RWPE2 (cell line): Measurements from ENCODE around the gene PTPRT.

Experiments used
- ATAC-seq: fragments of 200-7000 bp; cut with Tn5 transposase; 3 replicates; pipeline ENCODE4 v1.9.1; 2021; ENCODE audit warnings: low read depth
- DNase-seq: peaks from one replicate; pipeline ENCODE4 v3.0.0-alpha.2; 2020; ENCODE audit warnings: low spot score
- H3K27ac ChIP-seq: fragments of 450-650 bp; 2 replicates; pipeline ENCODE4 v1.5.1; 2017; ENCODE audit warnings: mild to moderate bottlenecking; ENCODE audit not compliant: poor library complexity, severe bottlenecking
- H3K27me3 ChIP-seq: fragments of 250-450 bp; sonication (Bioruptor Pico); 2 replicates; pipeline ENCODE4 v1.5.1; 2021; ENCODE audit warnings: mild to moderate bottlenecking, moderate library complexity; ENCODE audit not compliant: insufficient read depth, poor library complexity, severe bottlenecking
- H3K36me3 ChIP-seq: fragments of 250-450 bp; sonication (Bioruptor Pico); 2 replicates; pipeline ENCODE4 v1.5.1; 2020; ENCODE audit warnings: low read depth, mild to moderate bottlenecking, moderate library complexity
- H3K4me1 ChIP-seq: fragments of 250-450 bp; sonication (Bioruptor Pico); 2 replicates; pipeline ENCODE4 v1.5.1; 2021; ENCODE audit warnings: mild to moderate bottlenecking, moderate library complexity; ENCODE audit not compliant: insufficient read depth, poor library complexity, severe bottlenecking
- H3K4me3 ChIP-seq: fragments of 250-450 bp; sonication (Bioruptor Pico); 2 replicates; pipeline ENCODE4 v1.5.1; 2021; ENCODE audit warnings: mild to moderate bottlenecking, moderate library complexity; ENCODE audit not compliant: severe bottlenecking
- H3K9me3 ChIP-seq: fragments of 250-450 bp; sonication (Bioruptor Pico); 2 replicates; pipeline ENCODE4 v1.5.1; 2021; ENCODE audit warnings: mild to moderate bottlenecking, moderate library complexity; ENCODE audit not compliant: severe bottlenecking
- CTCF ChIP-seq: fragments of 450-650 bp; IDR thresholded peaks from one replicate; pipeline ENCODE4 v1.5.1; 2017; ENCODE audit warnings: mild to moderate bottlenecking, moderate library complexity; ENCODE audit not compliant: poor library complexity, severe bottlenecking

The PTPRT gene

GRCh38 chr20:43188861-43189553 lies 699 bp downstream of the PTPRT start:
- Histone ChIP-seq H3K27ac (no peak overlapping the region), H3K4me1 (no peaks in the 10 kb centered on the region), H3K9me3 (no peaks in the 10 kb centered on the region), H3K36me3 (no peaks in the 10 kb centered on the region), H3K27me3 (peaks cover 70% of the 10 kb centered on the region), H3K4me3 (no peak overlapping the region)
- ATAC-seq: no peak
- DNase-seq: no peak
- no peak for TF ChIP-seq CTCF

GRCh38 chr20:43188234-43188653 lies 1.5 kb downstream of the PTPRT start:
- no peak for ATAC-seq
- Histone ChIP-seq H3K4me3 (no peak overlapping the region), H3K27me3 (peaks cover 72% of the 10 kb centered on the region), H3K36me3 (no peaks in the 10 kb centered on the region), H3K4me1 (no peaks in the 10 kb centered on the region), H3K9me3 (no peaks in the 10 kb centered on the region), H3K27ac (no peak overlapping the region)
- no peak for DNase-seq
- TF ChIP-seq CTCF: no peak

GRCh38 chr20:43187476-43188233 lies 2.1 kb downstream of the PTPRT start:
- Histone ChIP-seq H3K4me1 (no peaks in the 10 kb centered on the region), H3K27me3 (peaks cover 74% of the 10 kb centered on the region), H3K36me3 (no peaks in the 10 kb centered on the region), H3K27ac (no peak overlapping the region), H3K4me3 (no peak overlapping the region), H3K9me3 (no peaks in the 10 kb centered on the region)
- ATAC-seq (peak; percentile 70), DNase-seq (no peak)
- TF ChIP-seq CTCF: peak; percentile 100

- Histone ChIP-seq H3K27me3 (peaks cover 71% of the 10 kb centered on the region), H3K36me3 (no peaks in the 10 kb centered on the region), H3K27ac (no peak overlapping the region), H3K9me3 (no peaks in the 10 kb centered on the region), H3K4me3 (no peak overlapping the region), H3K4me1 (no peaks in the 10 kb centered on the region)
- ATAC-seq: no peak
- no peak for DNase-seq
- no peak for TF ChIP-seq CTCF
Measured at GRCh38 chr20:43186312-43186711, 3.4 kb downstream of the PTPRT start.

GRCh38 chr20:43185901-43186300 lies 3.8 kb downstream of the PTPRT start:
- no peaks in the 10 kb centered on the region for H3K4me1 ChIP-seq

More at GRCh38 chr20:43185901-43186300, 3.8 kb downstream of the PTPRT start:
- Histone ChIP-seq H3K36me3 (no peaks in the 10 kb centered on the region), H3K4me3 (no peak overlapping the region), H3K9me3 (no peaks in the 10 kb centered on the region), H3K27me3 (peaks cover 68% of the 10 kb centered on the region), H3K27ac (no peak overlapping the region)
- DNase-seq (no peak), ATAC-seq (no peak)
- no peak for TF ChIP-seq CTCF
